ENCODE data around the gene CWC27. TPM values are rescaled to one million over a fixed set of nuclear protein-coding genes. Genes with fewer than 3 reads are reported as not detected.

CWC27 gene
- total and polyA plus RNA-seq, 2 of the 13 experiments (the other 11 are each of a cell fraction or from before 2014, with no cell fraction given), result 21.1 to 25.7 TPM

DNA sequence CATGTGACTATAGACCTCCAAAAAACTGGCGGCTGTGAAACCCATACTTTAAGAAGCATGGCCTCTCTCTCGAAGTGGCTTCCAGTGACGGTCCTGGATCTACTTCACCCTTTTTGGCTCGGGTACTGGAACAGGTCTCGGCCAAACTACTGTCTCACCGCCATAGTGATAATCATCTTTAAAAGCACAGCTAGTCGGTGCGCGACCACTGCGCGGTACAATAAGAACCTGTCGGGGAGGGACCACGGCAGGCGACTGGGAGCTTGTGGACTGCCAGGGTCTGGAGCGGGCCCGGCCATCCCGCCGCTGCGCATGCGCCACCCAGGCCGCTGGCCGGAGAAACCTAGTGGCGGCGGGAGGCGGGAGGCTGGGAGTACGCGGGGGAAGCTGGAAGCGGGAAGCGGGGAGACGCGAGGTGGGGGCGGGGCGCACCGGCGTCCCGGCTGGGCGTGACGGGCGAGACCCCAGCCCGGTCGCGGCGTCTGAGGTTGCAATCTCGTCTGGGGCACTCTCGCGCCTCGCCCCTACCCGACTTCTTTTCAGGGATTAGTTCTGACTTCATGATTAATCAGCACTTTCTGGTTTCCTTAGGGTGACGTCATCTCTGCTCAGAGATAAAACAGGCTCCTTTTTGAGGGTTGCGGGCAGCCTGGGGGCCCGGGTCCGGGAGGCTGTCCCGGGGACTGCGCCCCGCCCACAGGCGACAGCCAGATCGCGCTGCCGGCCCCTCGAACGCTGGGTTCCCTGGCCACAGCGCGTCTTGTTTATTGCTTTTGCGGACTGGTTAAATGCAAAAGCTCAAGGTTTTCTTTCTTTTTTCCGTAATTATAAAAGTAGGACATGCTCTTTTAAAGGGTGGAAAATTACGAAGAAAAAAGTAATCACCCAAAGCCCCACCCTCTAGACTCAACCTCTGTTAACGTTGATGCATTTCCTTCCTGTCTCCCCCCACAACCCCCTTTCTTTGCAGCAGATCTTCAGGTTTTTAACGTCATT lies 266.8 kb downstream of the CWC27 start (continued):
- TF ChIP-seq ZNF275 (CRISPR knock-in tag; IDR thresholded peaks at IDR 0.05; ENCODE audit: borderline replicate concordance) (no peak), SOX6 (IDR thresholded peaks at IDR 0.05) (no peak), SOX6 (CRISPR knock-in tag; IDR thresholded peaks at IDR 0.05) (peak; percentile 34; the same call in 1 of the 2 replicates), JDP2 (CRISPR knock-in tag; IDR thresholded peaks at IDR 0.05; ENCODE audit: borderline replicate concordance) (no peak), MED1 (CRISPR knock-in tag; IDR thresholded peaks at IDR 0.05) (no peak), ZFP91 (CRISPR knock-in tag; IDR thresholded peaks at IDR 0.05; ENCODE audit: borderline replicate concordance) (peak; percentile 52; the same call in 1 of the 2 replicates), ZMAT5 (CRISPR knock-in tag; IDR thresholded peaks at IDR 0.05; ENCODE audit: borderline replicate concordance, low read depth) (no peak), ZNF224 (CRISPR knock-in tag; IDR thresholded peaks at IDR 0.05) (no peak), BCL6 (CRISPR knock-in tag; IDR thresholded peaks at IDR 0.05) (no peak), ZNF816 (CRISPR knock-in tag; IDR thresholded peaks at IDR 0.05; ENCODE audit: borderline replicate concordance) (no peak), ZMYM4 (CRISPR knock-in tag; IDR thresholded peaks at IDR 0.05) (peak; percentile 76), SNRNP70 (IDR thresholded peaks at IDR 0.05; ENCODE audit: low read depth, low read length) (no peak), SCMH1 (CRISPR knock-in tag; IDR thresholded peaks at IDR 0.05; ENCODE audit: borderline replicate concordance) (no peak), ZSCAN20 (CRISPR knock-in tag; IDR thresholded peaks at IDR 0.05; ENCODE audit: borderline replicate concordance) (0 out of 2 replicates have a peak, but pooled peaks have one; percentile 2), NR0B2 (CRISPR knock-in tag; IDR thresholded peaks at IDR 0.05) (no peak), ZSCAN25 (CRISPR knock-in tag; IDR thresholded peaks at IDR 0.05) (peak; percentile 81)
- TF ChIP-seq, protein P1, sequence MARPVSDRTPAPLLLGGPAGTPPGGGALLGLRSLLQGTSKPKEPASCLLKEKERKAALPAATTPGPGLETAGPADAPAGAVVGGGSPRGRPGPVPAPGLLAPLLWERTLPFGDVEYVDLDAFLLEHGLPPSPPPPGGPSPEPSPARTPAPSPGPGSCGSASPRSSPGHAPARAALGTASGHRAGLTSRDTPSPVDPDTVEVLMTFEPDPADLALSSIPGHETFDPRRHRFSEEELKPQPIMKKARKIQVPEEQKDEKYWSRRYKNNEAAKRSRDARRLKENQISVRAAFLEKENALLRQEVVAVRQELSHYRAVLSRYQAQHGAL (CRISPR knock-in tag; IDR thresholded peaks at IDR 0.05; ENCODE audit: not compliant biosample characterization), result no peak
- TF ChIP-seq, protein P2, sequence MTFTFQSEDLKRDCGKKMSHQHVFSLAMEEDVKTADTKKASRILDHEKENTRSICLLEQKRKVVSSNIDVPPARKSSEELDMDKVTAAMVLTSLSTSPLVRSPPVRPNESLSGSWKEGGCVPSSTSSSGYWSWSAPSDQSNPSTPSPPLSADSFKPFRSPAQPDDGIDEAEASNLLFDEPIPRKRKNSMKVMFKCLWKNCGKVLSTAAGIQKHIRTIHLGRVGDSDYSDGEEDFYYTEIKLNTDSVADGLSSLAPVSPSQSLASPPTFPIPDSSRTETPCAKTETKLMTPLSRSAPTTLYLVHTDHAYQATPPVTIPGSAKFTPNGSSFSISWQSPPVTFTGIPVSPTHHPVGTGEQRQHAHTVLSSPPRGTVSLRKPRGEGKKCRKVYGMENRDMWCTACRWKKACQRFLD (CRISPR knock-in tag; IDR thresholded peaks at IDR 0.05; ENCODE audit: borderline replicate concordance), result no peak
- TF ChIP-seq, protein P3, sequence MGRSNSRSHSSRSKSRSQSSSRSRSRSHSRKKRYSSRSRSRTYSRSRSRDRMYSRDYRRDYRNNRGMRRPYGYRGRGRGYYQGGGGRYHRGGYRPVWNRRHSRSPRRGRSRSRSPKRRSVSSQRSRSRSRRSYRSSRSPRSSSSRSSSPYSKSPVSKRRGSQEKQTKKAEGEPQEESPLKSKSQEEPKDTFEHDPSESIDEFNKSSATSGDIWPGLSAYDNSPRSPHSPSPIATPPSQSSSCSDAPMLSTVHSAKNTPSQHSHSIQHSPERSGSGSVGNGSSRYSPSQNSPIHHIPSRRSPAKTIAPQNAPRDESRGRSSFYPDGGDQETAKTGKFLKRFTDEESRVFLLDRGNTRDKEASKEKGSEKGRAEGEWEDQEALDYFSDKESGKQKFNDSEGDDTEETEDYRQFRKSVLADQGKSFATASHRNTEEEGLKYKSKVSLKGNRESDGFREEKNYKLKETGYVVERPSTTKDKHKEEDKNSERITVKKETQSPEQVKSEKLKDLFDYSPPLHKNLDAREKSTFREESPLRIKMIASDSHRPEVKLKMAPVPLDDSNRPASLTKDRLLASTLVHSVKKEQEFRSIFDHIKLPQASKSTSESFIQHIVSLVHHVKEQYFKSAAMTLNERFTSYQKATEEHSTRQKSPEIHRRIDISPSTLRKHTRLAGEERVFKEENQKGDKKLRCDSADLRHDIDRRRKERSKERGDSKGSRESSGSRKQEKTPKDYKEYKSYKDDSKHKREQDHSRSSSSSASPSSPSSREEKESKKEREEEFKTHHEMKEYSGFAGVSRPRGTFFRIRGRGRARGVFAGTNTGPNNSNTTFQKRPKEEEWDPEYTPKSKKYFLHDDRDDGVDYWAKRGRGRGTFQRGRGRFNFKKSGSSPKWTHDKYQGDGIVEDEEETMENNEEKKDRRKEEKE (IDR thresholded peaks at IDR 0.05), result no peak
